Testis (tissue), 3 donors: ENCODE data around the gene IL17RA. TPM values are rescaled to one million over a fixed set of nuclear protein-coding genes. Genes with fewer than 3 reads are reported as not detected.

Source experiments
- DNase-seq: peaks from one replicate; pipeline ENCODE4 v3.0.0-alpha.2; 2019
- H3K27ac ChIP-seq, 2 donors: fragments of 200-600 bp; sonication (generic); one replicate each; pipeline ENCODE4 v1.5.1; 2019
- H3K27me3 ChIP-seq: fragments of 200-600 bp; sonication (generic); one replicate; pipeline ENCODE4 v1.5.1; 2019
- H3K36me3 ChIP-seq: fragments of 200-600 bp; sonication (generic); one replicate; pipeline ENCODE4 v1.5.1; 2017; ENCODE audit warnings: low read depth; ENCODE audit errors: missing control alignments
- H3K4me1 ChIP-seq: fragments of 200-600 bp; sonication (generic); one replicate; pipeline ENCODE4 v1.5.1; 2019
- H3K4me3 ChIP-seq, 2 donors: fragments of 200-600 bp; sonication (generic); one replicate each; pipeline ENCODE4 v1.5.1; 2017 to 2019
- H3K9me3 ChIP-seq: fragments of 200-600 bp; sonication (generic); one replicate; pipeline ENCODE4 v1.5.1; 2017
- CTCF ChIP-seq, 3 experiments: fragments of 450-650 bp in 2 of 3; fragments of 200-600 bp in 1 of 3; sonication (generic) in 1 of 3; IDR thresholded peaks; one replicate each; pipeline ENCODE4 v1.5.1; 2016 to 2019; ENCODE audit warnings: antibody characterized with exemption in 3 of 3, mild to moderate bottlenecking in 2 of 3, moderate library complexity in 1 of 3
- POLR2A ChIP-seq: fragments of 450-650 bp; IDR thresholded peaks from one replicate; pipeline ENCODE4 v1.6.1; 2017; ENCODE audit warnings: antibody characterized with exemption, mild to moderate bottlenecking, moderate library complexity
- WGBS, 2 donors: methylation state at CpG; one replicate each; pipeline ENCODE4 v1.1.5; 2018; 5-methylcytosine and 5-hydroxymethylcytosine counted together
- intact Hi-C: fragments of 100-400 bp; cut with DNase I; formaldehyde crosslinking; loops from one replicate; pipeline ENCODE4 v1.15.1; 2023; ENCODE audit warnings: low total_unique reads
- polyA plus RNA-seq: library from polyadenylated mRNA; stranded (reverse); fragments of 350-450 nt; fragmentation: Illumina TruSeq; extraction: RNeasy Lipid Tissue Mini Kit (QIAGEN cat#74804); gene quantifications from one replicate; pipeline ENCODE4 v1.2.3, GENCODE V29; 2014; ENCODE audit warnings: low read depth, low replicate concordance; ENCODE audit not compliant: insufficient read depth
- total RNA-seq, 2 donors: library from RNA; depleted of rRNA; stranded (reverse); fragments of >200 nt; gene quantifications; one replicate each; pipeline ENCODE4 v1.2.3, GENCODE V29; 2016

The IL17RA gene
- total and polyA plus RNA-seq, 3 donors from 2014 or later: 6.8 to 12.8 (median 8.3) TPM

GRCh38 chr22:17117890-17118289, 33.1 kb downstream of the IL17RA start:
- no peak for DNase-seq
- no peaks in the 10 kb centered on the region for H3K27me3 ChIP-seq
- H3K9me3 ChIP-seq: no peaks in the 10 kb centered on the region
- H3K4me3 ChIP-seq: no peak overlapping the region
- no peaks in the 10 kb centered on the region for H3K4me1 ChIP-seq
- H3K27ac ChIP-seq: no peak overlapping the region
- 61 to 68% methylated on average over 4 of the region's 4 CpGs for WGBS, 2 donors
- TF ChIP-seq CTCF (IDR thresholded peaks at IDR 0.05) (no peak), POLR2A (no peak)
- intact Hi-C loops: no loop called here
- no peaks in the 10 kb centered on the region for H3K36me3 ChIP-seq

- H3K4me1 ChIP-seq: no peaks in the 10 kb centered on the region
- no peak overlapping the region for H3K4me3 ChIP-seq
- no peak for DNase-seq
- no peaks in the 10 kb centered on the region for H3K27me3 ChIP-seq
- intact Hi-C loops: no loop called here
- 82 to 95% methylated on average over 2 to 4 of the region's 4 CpGs for WGBS, 2 donors
- H3K27ac ChIP-seq: no peak overlapping the region
- TF ChIP-seq POLR2A: no peak
- TF ChIP-seq CTCF (IDR thresholded peaks at IDR 0.05): no peak
- no peaks in the 10 kb centered on the region for H3K36me3 ChIP-seq
- H3K9me3 ChIP-seq: no peaks in the 10 kb centered on the region
Observed at GRCh38 chr22:17118342-17118741, 33.5 kb downstream of the IL17RA start.

GRCh38 chr22:17119481-17120202, 34.8 kb downstream of the IL17RA start:
- intact Hi-C loops: no loop called here
- no peak for TF ChIP-seq POLR2A
- peak in 1 of 3 experiments; percentile 13 for TF ChIP-seq CTCF (IDR thresholded peaks at IDR 0.05)
- Histone ChIP-seq H3K27me3 (no peaks in the 10 kb centered on the region), H3K9me3 (no peaks in the 10 kb centered on the region), H3K4me1 (no peaks in the 10 kb centered on the region), H3K4me3 (peak overlapping the region; percentile 29 to 54), H3K36me3 (no peaks in the 10 kb centered on the region), H3K27ac (no peak overlapping the region)
- 19 to 26% methylated on average over 15 to 49 of the region's 63 CpGs for WGBS, 2 donors
- DNase-seq: no peak

GRCh38 chr22:17120281-17120680, 35.5 kb downstream of the IL17RA start:
- Histone ChIP-seq H3K4me3 (peak overlapping the region in 1 of 2 donors; percentile 54), H3K9me3 (no peaks in the 10 kb centered on the region), H3K36me3 (no peaks in the 10 kb centered on the region), H3K27ac (no peak overlapping the region), H3K4me1 (no peaks in the 10 kb centered on the region), H3K27me3 (no peaks in the 10 kb centered on the region)
- DNase-seq: peak; percentile 57
- WGBS, 2 donors: 7% methylated on average over 20 of the region's 45 CpGs; no CpG with 5 or more reads in 1 of the 2 donors
- TF ChIP-seq CTCF (IDR thresholded peaks at IDR 0.05) (no peak), POLR2A (no peak)
- intact Hi-C loops: no loop called here

GRCh38 chr22:17120711-17121232, 36.0 kb downstream of the IL17RA start:
- intact Hi-C loops: no loop called here

More at GRCh38 chr22:17120711-17121232, 36.0 kb downstream of the IL17RA start:
- H3K36me3 ChIP-seq: no peaks in the 10 kb centered on the region
- no peak overlapping the region for H3K27ac ChIP-seq
- peak; percentile 31 for DNase-seq
- TF ChIP-seq POLR2A (no peak), CTCF (IDR thresholded peaks at IDR 0.05) (no peak)
- H3K9me3 ChIP-seq: no peaks in the 10 kb centered on the region
- WGBS, 2 donors: 0% methylated on average over 21 of the region's 70 CpGs; no CpG with 5 or more reads in 1 of the 2 donors
- peak overlapping the region; percentile 54 to 61 for H3K4me3 ChIP-seq
- H3K27me3 ChIP-seq: no peaks in the 10 kb centered on the region
- H3K4me1 ChIP-seq: no peaks in the 10 kb centered on the region
